Hematopoietic multipotent progenitor cell treated with erythropoietin and hydrocortisone succinate and interleukin-3 and kit ligand, for 8 days (in vitro differentiated cells): Measurements from ENCODE around the gene UTF1.

Source experiments
- DNase-seq: peaks from one replicate; pipeline ENCODE4 v3.0.0-alpha.2; 2015

UTF1 gene

GRCh38 chr10:133196936-133197758 is 32.9 kb upstream of the UTF1 start:
- DNase-seq, result no peak

GRCh38 chr10:133197786-133198185 is 32.2 kb upstream of the UTF1 start:
- no peak for DNase-seq

- no peak for DNase-seq
Observed at GRCh38 chr10:133198206-133198605, 31.8 kb upstream of the UTF1 start.

GRCh38 chr10:133198621-133199487 is 31.2 kb upstream of the UTF1 start:
- DNase-seq, result no peak

GRCh38 chr10:133199488-133199885 is 30.5 kb upstream of the UTF1 start:
- no peak for DNase-seq

- DNase-seq, result no peak
Observed at GRCh38 chr10:133199992-133200611, 29.9 kb upstream of the UTF1 start.

- no peak for DNase-seq
Observed at GRCh38 chr10:133200621-133201031, 29.4 kb upstream of the UTF1 start.

GRCh38 chr10:133201151-133201947 is 28.7 kb upstream of the UTF1 start:
- no peak for DNase-seq

GRCh38 chr10:133201948-133202725 is 27.9 kb upstream of the UTF1 start:
- DNase-seq, result no peak

GRCh38 chr10:133202778-133203651 is 27.0 kb upstream of the UTF1 start:
- DNase-seq, result no peak

GRCh38 chr10:133203652-133204195 is 26.3 kb upstream of the UTF1 start:
- DNase-seq, result no peak

GRCh38 chr10:133204226-133205015 is 25.6 kb upstream of the UTF1 start:
- DNase-seq, result no peak

GRCh38 chr10:133205146-133205545 is 24.9 kb upstream of the UTF1 start:
- no peak for DNase-seq

- no peak for DNase-seq
Observed at GRCh38 chr10:133206356-133207040, 23.5 kb upstream of the UTF1 start.

- no peak for DNase-seq
Observed at GRCh38 chr10:133207041-133207600, 22.9 kb upstream of the UTF1 start.

GRCh38 chr10:133207627-133208026 is 22.4 kb upstream of the UTF1 start:
- DNase-seq, result no peak

GRCh38 chr10:133208466-133208865 is 21.6 kb upstream of the UTF1 start:
- no peak for DNase-seq

GRCh38 chr10:133209117-133209516 is 20.9 kb upstream of the UTF1 start:
- DNase-seq, result no peak

- no peak for DNase-seq
Observed at GRCh38 chr10:133209641-133210040, 20.4 kb upstream of the UTF1 start.
